Osteoblast (primary cell): Measurements from ENCODE around the gene SLC39A11. TPM values are rescaled to one million over a fixed set of nuclear protein-coding genes. Genes with fewer than 3 reads are reported as not detected.

ENCODE experiments used
- DNase-seq: peaks from one replicate; pipeline ENCODE4 v3.0.0; 2011; ENCODE audit warnings: low spot score, mixed read lengths; ENCODE audit not compliant: insufficient read length; ENCODE audit errors: missing footprints
- H2AFZ ChIP-seq: 2 replicates; pipeline ENCODE4 v1.6.0; 2011; ENCODE audit warnings: mild to moderate bottlenecking, low read length
- H3K27ac ChIP-seq: 2 replicates; pipeline ENCODE4 v1.5.1; 2011; ENCODE audit warnings: mild to moderate bottlenecking, low read depth, low read length, moderate library complexity
- H3K27me3 ChIP-seq: 2 replicates; pipeline ENCODE4 v1.6.0; 2012; ENCODE audit warnings: mild to moderate bottlenecking, control low read depth, inconsistent platforms, low read length, moderate library complexity; ENCODE audit not compliant: insufficient read depth
- H3K36me3 ChIP-seq: 2 replicates; pipeline ENCODE4 v1.5.1; 2011; ENCODE audit warnings: mild to moderate bottlenecking, low read length, control low read depth, moderate library complexity; ENCODE audit not compliant: insufficient read depth
- H3K4me1 ChIP-seq: 2 replicates; pipeline ENCODE4 v1.5.1; 2011; ENCODE audit warnings: mild to moderate bottlenecking, low read length, control low read depth, moderate library complexity; ENCODE audit not compliant: insufficient read depth
- H3K4me2 ChIP-seq: 2 replicates; pipeline ENCODE4 v1.6.0; 2011; ENCODE audit warnings: mild to moderate bottlenecking, low read length; ENCODE audit not compliant: insufficient read depth
- H3K4me3 ChIP-seq: fragments of 200-600 bp; sonication (generic); 3 replicates; pipeline ENCODE4 v1.5.1; 2012; ENCODE audit warnings: mild to moderate bottlenecking, low read length, inconsistent platforms; ENCODE audit not compliant: insufficient read depth
- H3K79me2 ChIP-seq: 2 replicates; pipeline ENCODE4 v1.6.0; 2012; ENCODE audit warnings: mild to moderate bottlenecking, low read length, control low read depth, inconsistent platforms; ENCODE audit not compliant: insufficient read depth
- H3K9me3 ChIP-seq: 2 replicates; pipeline ENCODE4 v1.5.1; 2011; ENCODE audit warnings: low read depth, low read length, control low read depth
- H4K20me1 ChIP-seq: 2 replicates; pipeline ENCODE4 v1.6.0; 2012; ENCODE audit warnings: mild to moderate bottlenecking, low read length, control low read depth; ENCODE audit not compliant: insufficient read depth
- total RNA-seq: library from RNA; depleted of rRNA; stranded (reverse); fragments of >200 nt; gene quantifications from 2 replicates; pipeline ENCODE4 v1.2.3, GENCODE V29; 2012
- TF ChIP-seq, protein P1 (sequence below): IDR thresholded peaks from 2 replicates; pipeline ENCODE4 v1.5.1; 2011; ENCODE audit warnings: mild to moderate bottlenecking, low read depth, low read length, moderate library complexity; ENCODE audit errors: extremely low read depth

Gene SLC39A11
- total RNA-seq, 1 donor, result 27.1 TPM

DNA sequence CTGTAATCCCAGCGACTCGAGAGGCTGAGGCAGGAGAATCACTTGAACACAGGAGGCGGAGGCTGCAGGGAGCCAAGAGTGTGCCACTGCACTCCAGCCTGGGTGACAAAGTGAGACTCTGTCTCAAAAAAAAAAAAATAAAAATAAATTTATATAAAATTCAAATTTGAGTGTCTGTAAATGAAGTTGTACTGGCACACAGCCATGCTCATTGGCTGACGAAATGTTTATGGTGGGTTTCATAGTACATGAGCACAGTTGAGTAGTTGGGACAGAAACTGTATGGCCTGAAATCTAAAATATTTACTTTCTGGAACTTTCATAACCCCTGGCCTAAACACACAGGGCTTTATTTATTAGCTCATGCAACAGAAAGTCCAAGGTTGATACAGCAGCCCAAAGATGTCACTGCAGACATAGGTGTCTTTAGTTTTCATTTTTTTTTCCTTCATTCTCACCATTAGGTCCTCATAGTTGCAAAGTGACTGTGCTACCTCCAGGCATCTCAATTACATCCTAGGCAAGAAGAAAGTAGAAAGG lies 355.3 kb downstream of the SLC39A11 start:
- no peak overlapping the region for H3K4me3 ChIP-seq
- no peak for DNase-seq
- no peak overlapping the region for H2AFZ ChIP-seq
- H3K9me3 ChIP-seq, result no peaks in the 10 kb centered on the region
- no peak overlapping the region for H3K4me2 ChIP-seq
- H4K20me1 ChIP-seq, result no peaks in the 10 kb centered on the region
- no peaks in the 10 kb centered on the region for H3K79me2 ChIP-seq
- no peaks in the 10 kb centered on the region for H3K4me1 ChIP-seq
- no peaks in the 10 kb centered on the region for H3K27me3 ChIP-seq
- TF ChIP-seq, protein P1, sequence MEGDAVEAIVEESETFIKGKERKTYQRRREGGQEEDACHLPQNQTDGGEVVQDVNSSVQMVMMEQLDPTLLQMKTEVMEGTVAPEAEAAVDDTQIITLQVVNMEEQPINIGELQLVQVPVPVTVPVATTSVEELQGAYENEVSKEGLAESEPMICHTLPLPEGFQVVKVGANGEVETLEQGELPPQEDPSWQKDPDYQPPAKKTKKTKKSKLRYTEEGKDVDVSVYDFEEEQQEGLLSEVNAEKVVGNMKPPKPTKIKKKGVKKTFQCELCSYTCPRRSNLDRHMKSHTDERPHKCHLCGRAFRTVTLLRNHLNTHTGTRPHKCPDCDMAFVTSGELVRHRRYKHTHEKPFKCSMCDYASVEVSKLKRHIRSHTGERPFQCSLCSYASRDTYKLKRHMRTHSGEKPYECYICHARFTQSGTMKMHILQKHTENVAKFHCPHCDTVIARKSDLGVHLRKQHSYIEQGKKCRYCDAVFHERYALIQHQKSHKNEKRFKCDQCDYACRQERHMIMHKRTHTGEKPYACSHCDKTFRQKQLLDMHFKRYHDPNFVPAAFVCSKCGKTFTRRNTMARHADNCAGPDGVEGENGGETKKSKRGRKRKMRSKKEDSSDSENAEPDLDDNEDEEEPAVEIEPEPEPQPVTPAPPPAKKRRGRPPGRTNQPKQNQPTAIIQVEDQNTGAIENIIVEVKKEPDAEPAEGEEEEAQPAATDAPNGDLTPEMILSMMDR, result no peak
- H3K27ac ChIP-seq, result no peak overlapping the region
- H3K36me3 ChIP-seq, result peaks cover 3% of the 10 kb centered on the region

DNA sequence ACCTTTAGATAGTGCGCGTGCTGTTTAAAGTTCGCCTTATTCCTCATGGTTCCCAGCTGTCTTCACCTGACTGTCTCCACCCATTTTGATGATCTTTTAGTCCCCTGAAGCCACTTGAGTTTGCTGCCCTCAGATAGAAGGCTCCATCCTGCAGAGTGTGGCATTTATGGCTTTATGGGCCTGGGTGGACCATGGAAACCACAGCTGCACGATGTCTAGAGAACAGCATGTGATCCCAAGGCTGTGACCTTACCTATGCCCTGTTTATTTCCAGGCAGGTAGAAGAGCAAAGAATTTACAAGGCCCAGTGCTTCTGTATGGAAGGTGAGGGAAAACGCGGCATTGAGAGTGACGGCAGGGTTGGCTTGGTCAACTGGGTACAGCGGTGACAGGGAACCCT lies 356.9 kb downstream of the SLC39A11 start:
- Histone ChIP-seq H3K9me3 (no peaks in the 10 kb centered on the region), H4K20me1 (no peaks in the 10 kb centered on the region), H3K79me2 (no peaks in the 10 kb centered on the region), H3K27ac (no peak overlapping the region), H3K4me3 (no peak overlapping the region), H3K4me1 (no peaks in the 10 kb centered on the region), H3K27me3 (no peaks in the 10 kb centered on the region), H3K36me3 (peaks cover 3% of the 10 kb centered on the region), H3K4me2 (no peak overlapping the region), H2AFZ (no peak overlapping the region)
- no peak for DNase-seq
- TF ChIP-seq, protein P1, result no peak

DNA sequence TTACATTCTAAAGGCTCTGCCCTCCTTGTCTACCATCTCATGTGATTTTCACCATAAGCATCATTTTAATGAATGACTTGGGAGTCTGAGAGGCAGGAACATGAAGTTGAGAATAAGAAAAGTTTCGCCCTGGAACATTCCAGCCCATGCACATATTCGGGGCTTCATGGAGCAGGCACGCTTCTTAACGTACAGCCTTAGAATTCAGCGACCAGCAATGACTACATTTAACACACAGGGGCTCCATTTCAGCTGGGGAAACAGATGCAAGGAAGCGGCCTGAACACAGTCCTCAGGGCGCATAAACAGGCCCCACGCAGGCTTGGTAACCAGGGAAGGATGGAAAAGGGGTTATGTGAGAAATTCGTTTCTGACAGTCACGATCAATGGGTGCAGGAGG lies 357.4 kb downstream of the SLC39A11 start:
- no peaks in the 10 kb centered on the region for H3K27me3 ChIP-seq
- no peaks in the 10 kb centered on the region for H3K79me2 ChIP-seq
- H3K4me1 ChIP-seq, result no peaks in the 10 kb centered on the region
- H3K27ac ChIP-seq, result no peak overlapping the region
- no peaks in the 10 kb centered on the region for H3K9me3 ChIP-seq
- TF ChIP-seq, protein P1, result no peak
- H4K20me1 ChIP-seq, result no peaks in the 10 kb centered on the region
- H3K4me3 ChIP-seq, result no peak overlapping the region
- peaks cover 3% of the 10 kb centered on the region for H3K36me3 ChIP-seq
- no peak overlapping the region for H3K4me2 ChIP-seq
- no peak for DNase-seq
- no peak overlapping the region for H2AFZ ChIP-seq

DNA sequence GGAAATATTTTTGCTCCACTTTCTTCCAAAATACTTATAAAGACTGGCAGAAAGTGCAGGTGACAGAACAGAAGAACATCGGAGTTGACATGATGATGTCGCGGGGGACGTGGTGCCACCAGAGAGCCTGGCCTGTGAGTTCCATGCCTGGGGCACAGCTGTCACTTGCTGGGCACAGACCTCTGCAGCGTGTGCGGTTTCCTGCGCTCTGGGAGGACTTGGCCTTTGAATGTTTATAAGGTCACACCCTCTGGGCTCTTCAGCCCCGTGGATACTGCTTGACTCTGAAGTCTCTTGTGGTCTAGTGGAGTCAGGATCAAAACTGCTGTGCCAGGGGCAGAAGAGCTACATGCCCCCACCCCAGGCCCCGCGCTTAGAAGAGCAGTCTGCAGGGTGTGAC lies 357.9 kb downstream of the SLC39A11 start:
- Histone ChIP-seq H3K9me3 (no peaks in the 10 kb centered on the region), H3K79me2 (no peaks in the 10 kb centered on the region), H3K4me2 (no peak overlapping the region), H3K36me3 (peaks cover 3% of the 10 kb centered on the region), H3K27ac (no peak overlapping the region), H2AFZ (no peak overlapping the region), H4K20me1 (no peaks in the 10 kb centered on the region), H3K4me3 (no peak overlapping the region), H3K27me3 (no peaks in the 10 kb centered on the region), H3K4me1 (no peaks in the 10 kb centered on the region)
- TF ChIP-seq, protein P1, result no peak
- no peak for DNase-seq
